SH-SY5Y (cell line): ENCODE results near the gene SORCS3.

Experiments
- GATA2 ChIP-seq: IDR thresholded peaks from 2 replicates; pipeline ENCODE4 v1.6.1; 2011; ENCODE audit warnings: mild to moderate bottlenecking, low read depth, low read length
- GATA3 ChIP-seq: IDR thresholded peaks from 2 replicates; pipeline ENCODE4 v1.6.1; 2011; ENCODE audit warnings: low read depth, mild to moderate bottlenecking, low read length, moderate library complexity

GRCh38 chr10:104802941-104803340 lies 161.9 kb downstream of the SORCS3 start:
- TF ChIP-seq GATA2 (no peak), GATA3 (no peak)
